Testis (tissue), 3 donors: ENCODE data around the gene PRM2. TPM values are rescaled to one million over a fixed set of nuclear protein-coding genes. Genes with fewer than 3 reads are reported as not detected.

Experiments
- DNase-seq: peaks from one replicate; pipeline ENCODE4 v3.0.0-alpha.2; 2019
- H3K27ac ChIP-seq, 2 donors: fragments of 200-600 bp; sonication (generic); one replicate each; pipeline ENCODE4 v1.5.1; 2019
- H3K27me3 ChIP-seq: fragments of 200-600 bp; sonication (generic); one replicate; pipeline ENCODE4 v1.5.1; 2019
- H3K36me3 ChIP-seq: fragments of 200-600 bp; sonication (generic); one replicate; pipeline ENCODE4 v1.5.1; 2017; ENCODE audit warnings: low read depth; ENCODE audit errors: missing control alignments
- H3K4me1 ChIP-seq: fragments of 200-600 bp; sonication (generic); one replicate; pipeline ENCODE4 v1.5.1; 2019
- H3K4me3 ChIP-seq, 2 donors: fragments of 200-600 bp; sonication (generic); one replicate each; pipeline ENCODE4 v1.5.1; 2017 to 2019
- H3K9me3 ChIP-seq: fragments of 200-600 bp; sonication (generic); one replicate; pipeline ENCODE4 v1.5.1; 2017
- POLR2A ChIP-seq: fragments of 450-650 bp; IDR thresholded peaks from one replicate; pipeline ENCODE4 v1.6.1; 2017; ENCODE audit warnings: antibody characterized with exemption, mild to moderate bottlenecking, moderate library complexity
- WGBS, 2 donors: methylation state at CpG; one replicate each; pipeline ENCODE4 v1.1.5; 2018; 5-methylcytosine and 5-hydroxymethylcytosine counted together
- intact Hi-C: fragments of 100-400 bp; cut with DNase I; formaldehyde crosslinking; loops from one replicate; pipeline ENCODE4 v1.15.1; 2023; ENCODE audit warnings: low total_unique reads
- polyA plus RNA-seq: library from polyadenylated mRNA; stranded (reverse); fragments of 350-450 nt; fragmentation: Illumina TruSeq; extraction: RNeasy Lipid Tissue Mini Kit (QIAGEN cat#74804); gene quantifications from one replicate; pipeline ENCODE4 v1.2.3, GENCODE V29; 2014; ENCODE audit warnings: low read depth, low replicate concordance; ENCODE audit not compliant: insufficient read depth
- total RNA-seq, 2 donors: library from RNA; depleted of rRNA; stranded (reverse); fragments of >200 nt; gene quantifications; one replicate each; pipeline ENCODE4 v1.2.3, GENCODE V29; 2016
- TF ChIP-seq, protein P1 (sequence below), 3 experiments: fragments of 450-650 bp in 2 of 3; fragments of 200-600 bp in 1 of 3; sonication (generic) in 1 of 3; IDR thresholded peaks; one replicate each; pipeline ENCODE4 v1.5.1; 2016 to 2019; ENCODE audit warnings: antibody characterized with exemption in 3 of 3, mild to moderate bottlenecking in 2 of 3, moderate library complexity in 1 of 3

The PRM2 gene
- total and polyA plus RNA-seq, 3 donors from 2014 or later = 3,179 to 16,461 (median 12,441) TPM

GRCh38 chr16:11232302-11232851, 43.9 kb downstream of the PRM2 start:
- Histone ChIP-seq H3K4me1 (peaks cover 3% of the 10 kb centered on the region), H3K9me3 (no peaks in the 10 kb centered on the region), H3K27me3 (no peaks in the 10 kb centered on the region), H3K4me3 (no peak overlapping the region), H3K36me3 (no peaks in the 10 kb centered on the region), H3K27ac (no peak overlapping the region)
- intact Hi-C loops = no loop called here
- WGBS, 2 donors = 75 to 83% methylated on average over 2 of the region's 3 CpGs
- no peak for TF ChIP-seq POLR2A
- no peak for DNase-seq

DNA sequence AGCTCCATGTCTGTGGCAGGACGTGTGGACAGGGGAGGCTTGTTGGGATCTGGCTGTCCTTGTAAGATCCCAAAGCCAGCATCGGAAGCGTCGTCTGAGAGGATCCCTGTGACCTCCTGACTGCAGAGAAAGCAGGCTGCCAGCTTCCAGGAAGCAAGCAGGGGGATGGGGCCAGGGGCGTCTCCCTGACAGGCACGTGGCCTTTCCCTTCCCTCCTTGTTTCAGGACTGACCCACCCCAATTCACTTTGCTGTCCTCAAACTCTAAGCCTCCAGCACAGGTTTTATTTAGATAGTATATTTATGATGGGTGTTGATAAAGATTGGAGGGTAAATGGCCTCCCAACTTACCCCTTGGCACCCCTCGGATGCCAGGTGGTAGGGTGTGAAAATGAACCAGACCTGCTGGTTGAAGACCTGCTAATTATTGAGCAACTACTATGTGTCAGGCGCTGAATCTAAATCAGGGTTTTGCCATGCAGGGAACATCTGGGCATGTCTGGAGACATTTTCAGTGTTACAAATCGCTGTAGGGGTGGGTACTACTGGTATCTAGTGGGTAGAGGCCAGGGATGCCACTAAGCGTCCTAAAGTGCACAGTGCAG, 44.8 kb downstream of the PRM2 start:
- intact Hi-C loops = no loop called here
- no peak for DNase-seq
- no peaks in the 10 kb centered on the region for H3K9me3 ChIP-seq
- H3K4me1 ChIP-seq = peaks cover 3% of the 10 kb centered on the region
- H3K4me3 ChIP-seq = no peak overlapping the region
- WGBS, 2 donors = 64% methylated on average over 10 of the region's 10 CpGs
- no peak overlapping the region for H3K27ac ChIP-seq
- no peaks in the 10 kb centered on the region for H3K27me3 ChIP-seq
- no peaks in the 10 kb centered on the region for H3K36me3 ChIP-seq
- no peak for TF ChIP-seq POLR2A
- TF ChIP-seq, protein P1, sequence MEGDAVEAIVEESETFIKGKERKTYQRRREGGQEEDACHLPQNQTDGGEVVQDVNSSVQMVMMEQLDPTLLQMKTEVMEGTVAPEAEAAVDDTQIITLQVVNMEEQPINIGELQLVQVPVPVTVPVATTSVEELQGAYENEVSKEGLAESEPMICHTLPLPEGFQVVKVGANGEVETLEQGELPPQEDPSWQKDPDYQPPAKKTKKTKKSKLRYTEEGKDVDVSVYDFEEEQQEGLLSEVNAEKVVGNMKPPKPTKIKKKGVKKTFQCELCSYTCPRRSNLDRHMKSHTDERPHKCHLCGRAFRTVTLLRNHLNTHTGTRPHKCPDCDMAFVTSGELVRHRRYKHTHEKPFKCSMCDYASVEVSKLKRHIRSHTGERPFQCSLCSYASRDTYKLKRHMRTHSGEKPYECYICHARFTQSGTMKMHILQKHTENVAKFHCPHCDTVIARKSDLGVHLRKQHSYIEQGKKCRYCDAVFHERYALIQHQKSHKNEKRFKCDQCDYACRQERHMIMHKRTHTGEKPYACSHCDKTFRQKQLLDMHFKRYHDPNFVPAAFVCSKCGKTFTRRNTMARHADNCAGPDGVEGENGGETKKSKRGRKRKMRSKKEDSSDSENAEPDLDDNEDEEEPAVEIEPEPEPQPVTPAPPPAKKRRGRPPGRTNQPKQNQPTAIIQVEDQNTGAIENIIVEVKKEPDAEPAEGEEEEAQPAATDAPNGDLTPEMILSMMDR (IDR thresholded peaks at IDR 0.05) = no peak

- no peaks in the 10 kb centered on the region for H3K36me3 ChIP-seq
- no peak for DNase-seq
- H3K27ac ChIP-seq = no peak overlapping the region
- H3K4me3 ChIP-seq = no peak overlapping the region
- H3K9me3 ChIP-seq = no peaks in the 10 kb centered on the region
- H3K4me1 ChIP-seq = peaks cover 3% of the 10 kb centered on the region
- no peak for TF ChIP-seq POLR2A
- TF ChIP-seq, protein P1 (IDR thresholded peaks at IDR 0.05) = no peak
- WGBS, 2 donors = 73% methylated on average over 4 of the region's 4 CpGs; no CpG with 5 or more reads in 1 of the 2 donors
- no peaks in the 10 kb centered on the region for H3K27me3 ChIP-seq
- intact Hi-C loops = no loop called here
Observed at GRCh38 chr16:11229906-11230305, 46.4 kb downstream of the PRM2 start.

GRCh38 chr16:11229432-11229831, 46.8 kb downstream of the PRM2 start:
- Histone ChIP-seq H3K9me3 (no peaks in the 10 kb centered on the region), H3K4me3 (no peak overlapping the region), H3K27me3 (no peaks in the 10 kb centered on the region), H3K27ac (no peak overlapping the region), H3K36me3 (no peaks in the 10 kb centered on the region), H3K4me1 (peaks cover 3% of the 10 kb centered on the region)
- no peak for DNase-seq
- intact Hi-C loops = no loop called here
- WGBS, 2 donors = 75 to 77% methylated on average over 5 of the region's 5 CpGs
- TF ChIP-seq POLR2A = no peak
- TF ChIP-seq, protein P1 (IDR thresholded peaks at IDR 0.05) = no peak

DNA sequence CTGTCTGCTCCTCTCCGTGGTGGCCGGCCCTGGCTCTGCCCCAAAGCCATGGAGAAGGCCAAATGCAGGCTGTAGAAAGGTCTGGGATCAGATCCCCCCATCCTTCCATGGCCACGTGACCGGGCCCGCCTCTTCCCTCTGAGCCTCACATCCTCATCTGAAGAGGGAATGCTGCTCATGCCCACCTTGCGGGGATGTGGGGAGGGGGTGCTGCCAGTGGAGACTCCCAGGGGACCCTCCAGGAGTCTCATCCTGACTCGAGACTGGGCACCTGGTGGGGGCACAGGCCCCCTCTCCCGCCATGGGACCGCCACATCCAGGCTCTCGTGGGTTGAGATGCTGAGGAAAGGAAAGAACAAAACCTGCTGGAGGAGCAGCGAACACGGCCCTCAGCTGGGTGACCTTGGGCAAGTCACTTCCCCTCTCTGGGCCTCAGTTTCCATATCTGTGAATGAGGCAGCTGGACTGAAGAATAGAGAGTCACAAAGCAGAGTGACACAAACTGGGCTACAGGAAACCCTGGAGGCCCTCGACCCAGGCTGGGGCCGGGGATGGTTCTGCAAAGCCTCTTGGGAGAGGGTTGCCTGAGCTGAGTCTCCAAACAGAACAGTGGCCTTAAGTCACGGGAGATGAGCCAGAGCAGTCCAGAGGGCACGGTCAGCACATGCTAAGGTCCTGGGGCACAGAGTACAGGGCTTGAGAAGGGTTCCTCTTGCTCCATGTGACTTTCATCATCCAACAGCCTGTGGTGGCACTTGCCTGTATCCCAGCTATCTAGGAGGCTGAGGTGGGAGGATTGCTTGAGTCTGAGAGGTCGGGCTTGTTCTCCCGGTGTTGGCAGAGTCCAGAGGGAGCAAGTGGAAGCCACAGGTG, 50.4 kb downstream of the PRM2 start:
- TF ChIP-seq, protein P1 (IDR thresholded peaks at IDR 0.05) = no peak
- no peak for TF ChIP-seq POLR2A
- no peaks in the 10 kb centered on the region for H3K27me3 ChIP-seq
- H3K4me1 ChIP-seq = peaks cover 5% of the 10 kb centered on the region
- no peaks in the 10 kb centered on the region for H3K36me3 ChIP-seq
- no peak overlapping the region for H3K27ac ChIP-seq
- 85 to 87% methylated on average over 13 to 18 of the region's 18 CpGs for WGBS, 2 donors
- intact Hi-C loops = no loop called here
- H3K9me3 ChIP-seq = no peaks in the 10 kb centered on the region
- DNase-seq = no peak
- no peak overlapping the region for H3K4me3 ChIP-seq
